Colon (tissue), 2 donors: Measurements from ENCODE around the gene B4GALNT1.
"Not testable (repeated sequence)": the region's sequence is repeated elsewhere in the genome, so short reads cannot be mapped to it uniquely, and the experiment has no call there.

ENCODE experiments used
- FAIRE-seq: peaks from 2 replicates; lab custom pipeline; 2012; peaks lifted over from hg19 to GRCh38; lab: Jason Lieb, UNC
- donor health status: control.
- donor health status: control.

B4GALNT1 gene

DNA sequence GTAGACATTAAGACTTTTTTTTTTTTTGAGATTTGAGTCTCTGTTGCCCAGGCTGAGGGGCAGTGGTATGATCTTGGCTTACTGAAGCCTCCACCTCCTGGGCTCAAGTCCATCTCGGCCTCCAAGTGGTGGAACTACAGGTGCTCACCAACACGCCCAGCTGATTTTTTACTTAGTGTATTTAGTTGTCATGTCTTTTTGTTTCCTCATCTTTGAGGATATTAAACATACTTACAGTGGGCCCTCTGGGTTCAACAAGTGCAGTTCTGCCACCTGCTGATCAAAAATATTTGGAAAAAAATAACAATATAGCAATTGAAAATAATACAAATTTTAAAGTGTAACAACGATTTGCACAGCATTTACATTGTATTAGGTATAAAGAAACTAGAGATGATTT, 4.4 kb upstream of the B4GALNT1 start:
- no peak for FAIRE-seq

DNA sequence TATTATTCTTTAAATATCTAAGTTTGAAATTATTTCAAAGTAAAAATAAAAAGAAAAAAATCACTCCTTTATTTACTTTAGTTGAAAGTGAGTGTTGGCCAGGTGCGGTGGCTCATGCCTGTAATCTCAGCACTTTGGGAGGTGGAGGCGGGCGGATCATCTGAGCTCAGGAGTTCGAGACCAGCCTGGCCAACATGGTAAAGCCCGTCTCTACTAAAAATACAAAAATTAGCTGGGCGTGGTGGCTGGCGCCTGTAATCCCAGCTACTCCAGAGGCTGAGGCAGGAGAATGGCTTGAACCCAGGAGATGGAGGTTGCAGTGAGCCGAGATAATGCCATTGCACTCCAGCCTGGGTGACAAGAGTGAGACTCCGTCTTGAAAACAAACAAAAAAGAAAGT, 3.7 kb upstream of the B4GALNT1 start:
- FAIRE-seq = not testable (repeated sequence)

DNA sequence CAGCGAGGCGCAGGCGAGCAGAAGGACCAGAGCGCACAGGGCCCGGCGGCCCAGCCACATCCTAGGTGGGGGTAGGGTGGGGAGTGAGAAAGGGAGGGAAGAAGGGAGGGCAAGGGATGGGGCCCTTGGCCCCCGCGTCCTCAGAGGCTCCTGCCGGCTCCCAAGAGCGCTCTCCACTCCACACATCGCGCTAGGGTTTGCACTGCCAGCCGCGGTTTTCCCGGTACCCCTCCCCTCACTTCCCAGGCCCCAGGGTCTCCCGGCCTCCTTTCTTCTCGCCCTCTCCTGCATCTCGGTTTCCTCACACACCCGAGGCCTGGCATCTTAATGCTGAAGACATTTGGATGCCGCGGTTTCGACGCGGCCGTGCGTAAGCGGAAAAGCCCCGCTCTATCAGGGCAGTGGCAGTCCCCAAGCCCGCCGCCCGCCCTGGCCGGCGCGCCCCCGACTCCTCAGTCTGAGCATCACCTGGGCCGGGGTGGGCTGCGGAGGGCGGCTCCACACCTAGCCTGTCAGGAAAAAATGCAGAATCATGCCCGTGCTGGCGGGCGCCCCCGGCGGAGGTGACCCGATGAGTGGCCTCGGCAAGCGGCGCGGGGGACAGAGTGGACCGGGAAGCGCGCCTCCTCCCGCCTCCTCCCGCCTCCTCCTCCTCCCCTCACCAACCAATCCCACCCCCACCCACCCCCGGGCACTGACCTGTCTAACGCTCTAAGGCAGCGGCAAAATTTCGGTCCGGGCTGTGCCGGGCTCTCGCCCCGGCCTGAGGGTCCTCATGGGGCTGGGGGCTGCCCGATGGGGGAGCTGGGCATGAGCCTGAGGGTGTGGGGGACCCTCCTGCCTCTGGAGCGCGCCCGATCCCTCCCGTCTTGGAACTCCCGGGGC, 686 bp downstream of the B4GALNT1 start:
- no peak for FAIRE-seq

DNA sequence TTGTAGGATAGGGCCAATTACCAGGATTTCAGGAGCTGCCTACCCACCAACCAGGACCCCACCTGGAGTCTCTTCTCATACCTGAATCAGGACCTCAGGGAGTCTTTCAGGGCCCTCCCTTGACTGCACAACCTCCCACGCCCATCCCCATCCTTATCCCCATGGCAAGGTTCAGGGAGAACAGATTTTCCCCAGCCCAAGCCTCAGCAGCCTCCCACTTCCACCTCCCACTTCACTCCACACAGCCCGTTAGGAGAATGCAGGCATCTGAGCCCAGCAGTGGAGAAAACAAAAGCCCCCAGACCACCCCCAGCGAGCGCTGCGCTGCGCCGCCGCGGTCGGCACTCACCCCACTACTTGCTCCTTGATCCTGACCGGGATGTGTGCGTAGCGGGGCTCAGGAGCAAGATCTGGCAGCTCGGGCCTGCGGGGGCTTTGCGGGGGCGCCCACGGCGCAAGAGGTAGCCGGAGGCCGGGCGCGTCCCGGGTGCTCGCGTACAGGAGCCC, 1.4 kb downstream of the B4GALNT1 start:
- no peak for FAIRE-seq

DNA sequence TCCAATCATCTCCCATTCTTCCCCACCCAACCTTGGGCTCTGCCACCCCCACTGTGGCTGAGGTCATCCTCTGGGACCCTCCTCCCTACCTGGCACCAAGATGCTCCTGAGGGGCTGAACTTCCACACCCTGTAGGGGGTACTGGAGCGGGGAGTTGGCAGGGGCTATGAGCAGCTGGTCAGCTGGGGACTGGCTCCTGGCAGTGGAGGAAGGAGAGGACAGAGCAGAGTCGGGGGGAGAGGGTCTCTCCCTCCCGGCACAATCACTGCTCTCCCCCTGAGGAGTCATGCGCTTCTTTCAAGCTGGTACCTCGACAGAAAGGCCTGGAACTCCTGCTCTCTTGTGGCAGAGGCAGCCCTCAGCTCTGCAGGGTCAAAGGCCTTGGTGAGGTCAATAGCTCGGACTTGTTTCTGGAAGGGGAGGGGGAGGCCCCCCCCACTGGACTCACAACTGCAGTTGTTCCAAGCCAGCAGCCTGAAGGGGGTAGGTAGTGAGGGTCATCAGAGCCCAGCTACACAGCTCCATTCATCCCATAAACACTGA, 2.0 kb downstream of the B4GALNT1 start:
- FAIRE-seq = no peak

DNA sequence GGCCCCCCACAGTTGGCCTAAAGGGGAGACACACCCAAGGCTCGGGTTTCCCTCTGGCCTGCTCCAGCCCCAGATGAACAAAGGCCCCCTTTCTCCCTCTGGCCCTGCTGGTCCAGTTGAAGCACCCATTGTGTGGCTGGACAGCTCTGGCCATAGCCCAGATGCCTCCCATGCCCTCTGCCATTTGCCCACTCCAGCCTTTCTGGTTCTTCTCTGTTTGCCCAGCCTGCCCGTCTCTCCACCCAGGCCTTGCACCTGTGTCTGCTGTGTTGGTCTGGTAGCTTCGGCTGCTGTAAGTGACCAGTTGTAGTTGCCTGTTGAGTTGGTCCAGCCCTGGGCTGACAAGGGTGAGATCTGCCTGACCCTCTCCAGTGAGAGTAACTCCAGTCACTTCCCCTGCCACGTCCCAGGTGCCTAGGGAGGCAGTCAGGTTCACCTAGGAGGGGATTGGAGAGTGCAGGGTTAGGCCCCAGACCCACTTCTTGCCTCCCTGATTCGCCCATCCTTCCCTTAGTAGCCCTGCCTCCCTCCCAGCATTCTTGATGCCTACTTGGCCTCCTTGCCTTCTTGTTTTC, 3.0 kb downstream of the B4GALNT1 start:
- no peak for FAIRE-seq

DNA sequence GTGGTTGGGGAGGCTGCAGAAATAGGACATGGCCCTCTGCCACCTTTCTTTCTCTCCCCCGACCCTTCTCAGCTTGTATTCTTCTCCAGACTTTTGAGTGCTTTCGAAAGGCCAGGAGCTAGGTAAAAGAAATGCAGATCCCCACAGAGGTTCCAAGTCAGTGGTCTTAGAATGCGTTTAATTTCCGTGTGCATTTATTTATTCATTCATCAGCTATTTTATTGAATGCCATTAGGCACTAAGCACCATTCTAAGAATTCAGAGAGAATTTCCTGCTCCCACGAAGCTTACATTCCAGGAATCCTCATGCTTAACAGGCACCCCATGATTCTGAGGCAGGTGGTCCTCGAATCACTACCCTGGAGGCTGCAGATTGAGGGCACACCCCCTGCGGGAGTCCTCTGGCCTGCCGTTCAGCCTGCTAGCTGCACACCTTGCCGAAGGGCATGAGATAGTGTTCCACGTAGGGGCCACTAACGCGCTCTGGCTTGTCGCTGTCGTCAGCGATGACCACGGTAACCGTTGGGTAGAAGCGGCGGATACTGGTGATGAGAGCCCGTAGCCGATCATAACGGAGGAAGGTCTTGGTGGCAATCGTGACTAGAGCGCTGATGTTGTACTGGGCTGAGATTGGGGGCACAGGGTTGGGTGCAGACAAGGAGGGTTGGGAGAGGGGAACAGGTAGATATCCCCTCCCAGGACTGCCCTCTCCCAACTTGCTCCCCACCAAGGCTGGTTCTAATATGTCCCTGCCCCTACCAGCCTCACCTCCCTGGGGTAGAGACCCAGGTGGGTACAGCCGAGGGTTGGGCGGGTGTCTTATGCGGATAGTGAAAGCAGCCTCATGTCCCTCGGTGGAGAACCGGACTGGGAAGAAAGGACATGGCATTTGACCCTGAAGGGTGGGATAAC, 4.5 kb downstream of the B4GALNT1 start:
- no peak for FAIRE-seq

DNA sequence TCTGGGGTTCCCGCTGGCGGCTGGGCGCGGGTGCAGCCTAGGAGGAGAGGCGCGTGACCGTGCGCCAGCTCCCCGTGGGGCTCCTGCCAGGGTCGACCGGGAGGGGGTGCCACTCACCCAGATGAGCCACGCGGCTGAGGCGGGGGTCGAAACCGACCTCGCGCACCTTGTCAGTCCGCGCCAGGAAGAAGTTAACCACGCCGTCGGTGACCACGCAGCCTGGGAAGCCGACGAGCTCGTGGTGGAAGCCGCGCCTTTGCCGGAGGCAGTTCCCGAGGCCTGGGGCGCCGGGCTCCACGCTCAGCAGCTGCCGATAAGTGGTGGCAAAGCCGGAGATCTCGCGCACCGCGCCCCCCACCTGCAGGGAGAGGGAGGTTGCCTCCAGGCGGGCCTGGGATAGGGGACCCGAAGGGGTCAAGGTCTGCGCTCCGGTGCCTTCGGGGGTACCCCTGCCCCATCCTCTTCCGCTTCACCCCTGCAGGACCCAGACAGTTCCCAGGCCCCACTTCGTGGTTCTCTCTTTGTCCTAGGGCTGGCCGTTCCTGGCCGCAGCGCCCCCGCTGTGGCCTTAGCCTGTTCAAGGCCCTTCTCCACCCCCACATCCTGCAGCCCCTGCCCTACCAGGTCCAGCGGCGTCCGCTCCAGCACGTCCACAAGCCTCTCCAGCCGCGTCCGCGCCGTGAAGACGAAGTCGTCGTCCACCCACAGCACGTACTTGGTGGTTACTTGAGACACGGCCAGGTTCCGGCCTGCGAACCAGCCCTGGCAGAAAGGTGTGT, 5.3 kb downstream of the B4GALNT1 start:
- no peak for FAIRE-seq

DNA sequence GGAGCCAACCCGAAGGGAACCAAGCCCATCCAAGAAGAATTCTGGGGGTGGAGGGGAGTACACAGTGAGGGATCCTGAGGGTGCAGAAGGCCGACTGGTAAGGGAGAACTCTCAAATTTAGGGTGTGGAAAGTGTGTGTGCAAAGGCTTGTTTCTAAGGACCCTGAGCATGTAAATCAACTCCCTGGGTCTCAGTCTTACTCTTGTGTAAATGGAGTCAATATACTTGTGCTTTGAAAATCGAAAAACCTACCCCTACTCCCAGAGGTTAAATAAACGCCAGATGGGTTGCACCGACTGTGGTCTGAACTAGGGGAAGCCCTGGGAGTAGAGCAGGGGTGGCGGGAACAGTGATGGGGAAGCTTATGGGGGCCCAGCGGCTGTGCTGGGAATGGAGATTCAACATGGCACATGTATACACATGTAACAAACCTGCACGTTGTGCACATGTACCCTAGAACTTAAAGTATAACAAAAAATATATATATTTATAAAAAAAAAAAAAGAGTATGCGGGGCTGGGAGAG, 6.0 kb downstream of the B4GALNT1 start:
- no peak for FAIRE-seq

DNA sequence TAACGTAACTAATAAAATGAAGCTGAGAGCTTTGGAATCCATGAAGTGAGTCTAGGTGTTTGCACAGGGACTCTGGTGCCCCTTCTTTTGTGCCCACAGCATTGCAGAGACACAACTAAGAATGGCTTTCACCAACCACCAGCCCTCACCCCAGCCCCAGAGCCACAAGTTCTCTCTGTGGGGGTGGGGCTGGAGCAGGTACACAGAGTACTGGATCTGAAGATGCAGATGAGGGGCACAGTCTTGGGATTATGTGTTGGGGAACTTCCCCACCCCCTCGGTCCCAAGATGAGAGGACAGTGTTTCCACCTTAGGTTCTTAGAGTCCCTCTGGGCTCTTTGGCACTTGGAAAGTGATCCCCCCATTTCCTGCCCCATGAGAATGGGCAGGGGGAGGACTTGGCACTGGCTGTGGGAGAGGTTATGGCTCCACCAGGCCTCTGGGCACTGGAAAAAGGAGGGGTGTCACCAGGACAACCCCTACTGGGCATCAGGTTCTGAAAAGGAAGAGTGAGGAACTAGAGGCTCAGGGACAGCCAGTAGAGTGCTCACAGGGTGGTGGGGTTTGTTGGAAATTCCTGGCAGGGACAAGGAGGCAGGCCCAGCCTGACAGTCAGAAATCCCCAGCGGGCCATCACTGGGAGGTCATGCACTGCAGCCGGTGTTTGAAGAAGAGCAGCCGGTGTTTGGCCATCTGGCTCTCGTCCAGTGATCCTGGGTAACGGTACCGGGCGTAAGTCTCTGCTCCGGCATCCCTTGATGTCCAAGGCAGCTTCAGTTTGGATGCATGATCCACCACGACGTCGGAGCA, 6.7 kb downstream of the B4GALNT1 start:
- no peak for FAIRE-seq

DNA sequence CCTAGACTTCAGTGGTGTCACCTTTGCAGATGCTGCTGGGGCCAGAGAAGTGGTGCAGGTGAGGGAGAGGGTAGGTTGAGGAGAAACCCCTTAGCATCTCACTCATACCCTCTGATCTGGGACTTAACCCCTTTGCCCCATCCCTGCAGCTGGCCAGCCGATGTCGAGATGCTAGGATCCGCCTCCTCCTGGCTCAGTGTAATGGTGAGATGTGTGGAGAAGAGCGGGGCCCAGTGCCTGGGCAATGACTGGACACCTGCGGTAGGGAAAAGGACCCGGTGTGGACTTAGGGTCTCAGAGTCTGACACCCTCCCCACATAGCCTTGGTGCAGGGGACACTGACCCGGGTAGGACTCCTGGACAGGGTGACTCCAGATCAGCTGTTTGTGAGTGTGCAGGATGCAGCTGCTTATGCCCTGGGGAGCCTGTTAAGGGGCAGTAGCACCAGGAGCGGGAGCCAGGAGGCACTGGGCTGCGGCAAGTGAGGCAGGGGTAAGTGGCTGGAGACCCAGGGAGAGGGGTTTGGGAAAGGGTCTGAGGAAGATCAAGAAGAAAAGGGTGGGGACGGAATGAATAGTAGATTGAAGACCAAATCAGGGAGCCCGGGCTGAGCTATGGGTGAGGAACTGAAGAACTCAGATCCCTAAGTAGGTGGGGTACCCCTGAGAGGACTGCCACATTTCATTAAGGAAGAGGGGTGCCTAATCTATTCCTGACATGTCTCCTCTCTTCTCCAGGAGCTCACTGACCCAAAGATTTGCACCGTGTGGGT, 7.6 kb downstream of the B4GALNT1 start:
- no peak for FAIRE-seq

DNA sequence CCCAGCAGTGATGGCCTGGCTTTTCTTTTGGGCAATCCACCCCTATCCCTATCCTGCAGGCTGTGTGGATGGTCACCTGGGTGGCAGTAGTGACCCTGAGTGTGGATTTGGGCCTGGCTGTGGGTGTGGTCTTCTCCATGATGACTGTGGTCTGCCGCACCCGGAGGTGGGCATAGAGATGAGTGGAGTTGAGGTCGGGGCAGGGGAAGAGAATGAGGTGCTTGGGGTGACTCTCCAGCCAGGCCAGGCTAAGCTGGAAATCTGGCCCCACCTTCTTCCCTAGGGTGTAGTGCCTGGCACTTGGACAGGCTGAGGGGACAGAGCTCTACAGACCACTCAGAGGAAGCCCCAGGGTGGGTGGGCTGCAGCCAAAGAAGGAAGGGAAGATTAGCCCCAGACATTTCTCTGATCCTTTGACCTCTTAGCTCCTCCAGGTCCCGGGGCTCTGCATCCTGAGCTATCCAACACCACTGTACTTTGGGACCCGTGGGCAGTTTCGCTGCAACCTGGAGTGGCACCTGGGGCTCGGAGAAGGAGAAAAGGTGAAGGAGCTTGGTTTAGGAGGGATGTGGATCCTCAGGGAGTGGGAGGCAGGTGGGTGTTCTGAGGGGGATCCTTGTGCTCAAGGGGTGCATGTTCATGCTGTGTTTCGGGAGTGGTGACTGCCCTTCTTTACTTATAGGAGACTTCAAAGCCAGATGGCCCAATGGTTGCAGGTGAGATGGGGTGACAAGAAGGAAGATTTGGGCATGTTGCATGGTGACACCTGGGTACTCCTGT, 8.4 kb downstream of the B4GALNT1 start:
- no peak for FAIRE-seq

DNA sequence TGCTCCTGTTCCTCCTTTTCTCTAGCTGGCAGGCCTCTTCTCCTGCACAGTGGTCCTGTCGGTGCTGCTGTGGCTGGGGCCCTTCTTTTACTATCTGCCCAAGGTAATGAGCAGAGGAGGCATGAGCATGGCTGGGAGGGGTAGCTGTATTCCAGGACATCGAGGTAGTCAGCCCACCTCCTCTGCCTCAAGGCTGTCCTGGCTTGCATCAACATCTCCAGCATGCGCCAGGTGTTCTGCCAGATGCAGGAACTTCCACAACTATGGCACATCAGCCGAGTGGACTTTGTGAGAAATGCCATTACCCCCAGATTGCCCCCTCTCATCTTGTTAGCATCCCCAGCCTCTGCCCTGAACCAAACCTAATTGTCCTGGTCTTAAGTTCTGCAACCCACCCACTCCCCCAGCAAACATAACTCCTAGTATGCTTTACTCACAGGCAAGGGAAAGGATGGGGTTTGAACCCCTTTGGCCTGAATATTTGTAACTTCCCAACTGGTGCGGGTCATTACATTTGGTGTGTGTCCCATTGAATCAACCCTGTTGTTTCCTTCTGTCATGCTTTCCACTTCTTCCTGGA, 9.1 kb downstream of the B4GALNT1 start:
- FAIRE-seq = no peak

DNA sequence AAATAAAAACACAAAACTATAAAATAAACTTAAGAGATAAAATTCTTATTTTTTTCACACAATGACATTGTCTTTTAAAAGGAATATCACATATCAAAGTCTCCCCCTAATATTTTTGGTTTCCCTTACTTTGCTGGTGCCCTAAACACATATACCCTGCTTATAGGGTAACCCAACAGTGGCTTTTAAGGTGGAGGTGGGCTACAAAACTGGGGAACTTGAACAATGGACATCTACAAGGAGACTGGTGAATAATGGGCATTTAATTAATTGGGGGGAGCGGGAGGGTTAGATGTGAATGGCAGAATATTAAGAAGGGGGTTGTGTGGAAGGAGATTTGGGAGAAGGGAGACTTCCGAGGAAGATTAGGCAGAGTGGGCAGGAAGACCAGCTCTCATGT, 9.6 kb downstream of the B4GALNT1 start:
- FAIRE-seq = no peak

DNA sequence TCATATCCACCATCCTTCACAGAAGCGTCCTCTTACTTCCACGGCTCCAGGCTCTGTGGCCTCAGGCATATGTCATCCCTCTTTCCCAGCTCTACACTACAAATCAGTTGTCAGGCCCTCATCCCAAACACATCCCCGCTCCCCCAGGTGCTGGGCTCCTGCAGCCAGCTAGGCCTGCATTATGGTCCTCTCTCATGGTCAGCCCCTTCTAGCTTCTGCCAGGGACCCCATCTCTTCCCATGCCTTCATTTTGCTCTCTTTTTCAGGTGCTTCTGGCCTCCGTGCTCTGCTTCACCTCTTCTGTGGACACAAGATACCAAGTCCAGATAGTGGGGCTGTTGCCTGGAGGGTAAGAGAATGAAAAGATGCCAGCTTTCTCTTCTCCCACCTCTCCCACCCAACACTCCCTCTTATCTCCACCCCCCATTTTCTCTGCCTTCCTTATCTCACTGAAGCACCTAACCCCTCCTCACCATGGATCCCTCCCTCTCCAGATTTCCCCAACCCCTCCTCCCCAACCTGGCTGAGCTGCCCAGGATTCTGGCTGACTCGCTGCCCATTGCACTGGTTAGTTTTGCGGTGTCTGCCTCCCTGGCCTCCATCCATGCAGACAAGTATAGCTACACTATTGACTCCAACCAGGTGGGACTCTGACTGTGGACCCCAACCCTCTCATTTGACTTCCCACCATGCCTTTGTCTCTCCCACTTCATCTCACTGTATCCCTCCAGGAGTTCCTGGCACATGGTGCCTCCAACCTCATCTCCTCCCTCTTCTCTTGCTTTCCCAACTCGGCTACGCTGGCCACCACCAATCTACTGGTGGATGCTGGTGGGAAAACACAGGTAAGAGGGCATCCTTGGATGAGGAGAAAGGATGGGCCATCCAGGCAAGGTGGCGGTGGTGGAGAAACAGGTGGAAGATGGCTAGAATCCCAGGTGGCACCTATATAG, 10.4 kb downstream of the B4GALNT1 start:
- no peak for FAIRE-seq

DNA sequence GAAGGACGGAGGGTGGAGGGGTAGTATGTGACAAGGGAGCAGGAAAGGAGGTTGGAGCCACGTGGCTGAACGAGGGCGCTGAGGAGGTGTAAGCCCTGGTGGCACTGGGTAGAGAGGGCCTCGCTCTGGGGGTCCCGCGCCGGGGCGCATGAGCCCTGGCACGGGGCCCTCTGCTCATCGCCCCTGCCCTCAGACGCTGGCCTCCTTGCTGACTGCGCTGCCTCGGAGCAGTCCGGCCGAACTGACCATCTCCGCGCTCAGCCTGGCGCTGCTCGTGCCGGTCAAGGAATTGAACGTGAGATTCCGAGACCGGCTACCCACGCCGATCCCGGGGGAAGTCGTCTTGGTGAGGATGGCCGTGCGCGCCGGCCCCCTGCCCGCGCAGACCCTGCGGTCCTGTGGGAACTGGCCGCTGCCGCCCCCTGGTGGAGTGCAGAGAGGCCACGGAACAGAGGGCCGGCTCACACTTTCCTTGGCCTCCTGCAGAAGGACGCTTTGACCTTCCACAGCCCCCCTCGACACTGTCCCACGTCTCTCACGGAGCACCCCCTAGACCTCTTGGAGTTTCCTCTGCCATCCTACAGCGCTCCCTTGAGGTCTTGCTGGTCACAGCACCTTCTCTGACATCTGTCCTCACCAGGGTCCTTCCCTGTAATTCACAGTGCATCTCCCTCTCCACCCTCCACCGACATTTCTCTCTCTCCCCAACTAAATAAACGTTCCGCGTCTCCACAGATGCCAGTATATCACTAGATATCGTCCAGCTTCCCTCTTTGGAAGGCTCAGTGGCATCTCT, 11.3 kb downstream of the B4GALNT1 start:
- no peak for FAIRE-seq
